SHP77 treated with DMSO at 0.1 percent for 48 hours (cell line): ENCODE measurements around the gene RRP15.
A peak's percentile ranks its signal among the peaks of the same experiment; 100 is the strongest.
"Not testable (repeated sequence)": the region's sequence is repeated elsewhere in the genome, so short reads cannot be mapped to it uniquely, and the experiment has no call there.

Experiments used
- DNase-seq: peaks from one replicate; lab custom pipeline; 2025; lab: John Stamatoyannopoulos, UW

Gene RRP15

GRCh38 chr1:218296162-218296561, 11.1 kb downstream of the RRP15 start:
- no peak for DNase-seq

- DNase-seq = no peak
Measured at GRCh38 chr1:218297461-218297860, 12.4 kb downstream of the RRP15 start.

- no peak for DNase-seq
Measured at GRCh38 chr1:218297867-218298266, 12.8 kb downstream of the RRP15 start.

GRCh38 chr1:218298398-218298797, 13.3 kb downstream of the RRP15 start:
- no peak for DNase-seq

- no peak for DNase-seq
Measured at GRCh38 chr1:218299416-218299815, 14.3 kb downstream of the RRP15 start.

- DNase-seq = no peak
Measured at GRCh38 chr1:218301217-218301616, 16.1 kb downstream of the RRP15 start.

- DNase-seq = no peak
Measured at GRCh38 chr1:218302155-218302554, 17.1 kb downstream of the RRP15 start.

- DNase-seq = no peak
Measured at GRCh38 chr1:218303176-218303879, 18.2 kb downstream of the RRP15 start.

GRCh38 chr1:218304281-218305039, 19.4 kb downstream of the RRP15 start:
- DNase-seq = no peak

GRCh38 chr1:218305472-218306064, 20.5 kb downstream of the RRP15 start:
- DNase-seq = no peak

GRCh38 chr1:218312509-218312908, 27.4 kb downstream of the RRP15 start:
- no peak for DNase-seq

GRCh38 chr1:218314316-218314715, 29.2 kb downstream of the RRP15 start:
- no peak for DNase-seq

- DNase-seq = no peak
Measured at GRCh38 chr1:218315638-218316037, 30.5 kb downstream of the RRP15 start.

- DNase-seq = no peak
Measured at GRCh38 chr1:218317061-218317460, 32.0 kb downstream of the RRP15 start.

GRCh38 chr1:218320182-218320581, 35.1 kb downstream of the RRP15 start:
- not testable (repeated sequence) for DNase-seq

GRCh38 chr1:218322762-218323161, 37.7 kb downstream of the RRP15 start:
- no peak for DNase-seq

GRCh38 chr1:218323568-218324225, 38.6 kb downstream of the RRP15 start:
- no peak for DNase-seq

GRCh38 chr1:218324226-218324580, 39.1 kb downstream of the RRP15 start:
- DNase-seq = no peak

GRCh38 chr1:218328769-218329168, 43.7 kb downstream of the RRP15 start:
- no peak for DNase-seq

GRCh38 chr1:218330043-218330623, 45.0 kb downstream of the RRP15 start:
- peak; percentile 30 for DNase-seq

- DNase-seq = no peak
Measured at GRCh38 chr1:218332416-218332815, 47.3 kb downstream of the RRP15 start.

- DNase-seq = no peak
Measured at GRCh38 chr1:218336328-218336727, 51.2 kb downstream of the RRP15 start.
